DMS 273 treated with DMSO at 0.1 percent for 48 hours (cell line): ENCODE measurements around the gene RNASE4.
"Not testable (repeated sequence)": the region's sequence is repeated elsewhere in the genome, so short reads cannot be mapped to it uniquely, and the experiment has no call there.

ENCODE experiments used
- DNase-seq: peaks from one replicate; lab custom pipeline; 2025; lab: John Stamatoyannopoulos, UW

The RNASE4 gene

GRCh38 chr14:20698934-20699333 is 14.6 kb downstream of the RNASE4 start:
- DNase-seq, result no peak

- no peak for DNase-seq
Measured at GRCh38 chr14:20699931-20700330, 15.6 kb downstream of the RNASE4 start.

GRCh38 chr14:20700965-20701364 is 16.6 kb downstream of the RNASE4 start:
- not testable (repeated sequence) for DNase-seq

- DNase-seq, result no peak
Measured at GRCh38 chr14:20706657-20707355, 22.4 kb downstream of the RNASE4 start.

GRCh38 chr14:20707622-20708021 is 23.3 kb downstream of the RNASE4 start:
- DNase-seq, result no peak

GRCh38 chr14:20711261-20711660 is 26.9 kb downstream of the RNASE4 start:
- no peak for DNase-seq

GRCh38 chr14:20711685-20712084 is 27.3 kb downstream of the RNASE4 start:
- no peak for DNase-seq

- DNase-seq, result no peak
Measured at GRCh38 chr14:20712904-20713303, 28.5 kb downstream of the RNASE4 start.

- no peak for DNase-seq
Measured at GRCh38 chr14:20714593-20715250, 30.4 kb downstream of the RNASE4 start.

GRCh38 chr14:20719777-20720176 is 35.4 kb downstream of the RNASE4 start:
- no peak for DNase-seq

GRCh38 chr14:20720741-20721140 is 36.4 kb downstream of the RNASE4 start:
- no peak for DNase-seq

- no peak for DNase-seq
Measured at GRCh38 chr14:20722016-20722415, 37.7 kb downstream of the RNASE4 start.

GRCh38 chr14:20723488-20723887 is 39.1 kb downstream of the RNASE4 start:
- no peak for DNase-seq

GRCh38 chr14:20726121-20726520 is 41.8 kb downstream of the RNASE4 start:
- DNase-seq, result not testable (repeated sequence)

GRCh38 chr14:20726531-20726930 is 42.2 kb downstream of the RNASE4 start:
- DNase-seq, result no peak

GRCh38 chr14:20730891-20731290 is 46.5 kb downstream of the RNASE4 start:
- DNase-seq, result no peak

GRCh38 chr14:20732477-20732876 is 48.1 kb downstream of the RNASE4 start:
- no peak for DNase-seq

GRCh38 chr14:20732979-20733635 is 48.7 kb downstream of the RNASE4 start:
- no peak for DNase-seq

GRCh38 chr14:20733684-20734429 is 49.5 kb downstream of the RNASE4 start:
- no peak for DNase-seq

GRCh38 chr14:20734430-20734806 is 50.1 kb downstream of the RNASE4 start:
- no peak for DNase-seq

GRCh38 chr14:20738292-20738691 is 53.9 kb downstream of the RNASE4 start:
- not testable (repeated sequence) for DNase-seq

GRCh38 chr14:20742132-20742531 is 57.8 kb downstream of the RNASE4 start:
- no peak for DNase-seq

GRCh38 chr14:20743556-20743955 is 59.2 kb downstream of the RNASE4 start:
- no peak for DNase-seq
